SK-N-SH (cell line): ENCODE measurements around the gene TIA1. TPM values are rescaled to one million over a fixed set of nuclear protein-coding genes. Genes with fewer than 3 reads are reported as not detected.
"Not testable (repeated sequence)": the region's sequence is repeated elsewhere in the genome, so short reads cannot be mapped to it uniquely, and the experiment has no call there.

Experiments used
- CTCF ChIA-PET: fragments of 300-600, 350-600 bp; formaldehyde crosslinking; extraction: SDS; loops from one replicate; lab custom pipeline; 2021; lab: Yijun Ruan, JAX
- POLR2A ChIA-PET: fragments of 350-600 bp; sonication (Branson Sonifier 250); formaldehyde crosslinking; extraction: SDS; loops from one replicate; lab custom pipeline; 2020; ENCODE audit warnings: antibody characterized with exemption, inconsistent platforms; lab: Yijun Ruan, JAX
- DNase-seq: peaks from one replicate; pipeline ENCODE4 v3.0.0; 2012
- H2AFZ ChIP-seq: fragments of 200-600 bp; sonication (generic); 2 replicates; pipeline ENCODE4 v1.8.1; 2016; ENCODE audit warnings: antibody characterized with exemption, mild to moderate bottlenecking, low read depth
- H3F3A ChIP-seq: fragments of 200-600 bp; sonication (generic); replicated peaks from 2 replicates; pipeline ENCODE3; 2016; ENCODE audit warnings: antibody characterized with exemption, mild to moderate bottlenecking; ENCODE audit not compliant: insufficient read depth
- H3K27ac ChIP-seq, 2 experiments: fragments of 200-500 bp in 1 of 2; fragments of 200-600 bp in 1 of 2; sonication (Bioruptor generic) in 1 of 2; sonication (generic), shearing (Covaris generic) in 1 of 2; 2 replicates each; pipeline versions ENCODE4 v1.5.1 to v1.6.1; 2014 to 2016; ENCODE audit warnings: low read depth in 2 of 2, inconsistent platforms in 1 of 2, low read length in 1 of 2, mild to moderate bottlenecking in 1 of 2, mixed read lengths in 1 of 2
- H3K27me3 ChIP-seq: fragments of 200-600 bp; sonication (generic), shearing (Covaris generic); 2 replicates; pipeline ENCODE4 v1.6.1; 2016; ENCODE audit warnings: mixed run types; ENCODE audit not compliant: insufficient read depth
- H3K36me3 ChIP-seq, 2 experiments: fragments of 200-500 bp in 1 of 2; fragments of 200-600 bp in 1 of 2; sonication (Bioruptor generic) in 1 of 2; sonication (generic) in 1 of 2; replicated peaks in 1 of 2; 2 replicates each; pipeline versions ENCODE3 to v1.5.1; 2014 to 2016; ENCODE audit warnings: low read length in 1 of 2, mild to moderate bottlenecking in 1 of 2; ENCODE audit not compliant: insufficient read depth in 2 of 2, control insufficient read depth in 1 of 2
- H3K4me1 ChIP-seq, 2 experiments: fragments of 200-500 bp in 1 of 2; fragments of 200-600 bp in 1 of 2; sonication (Bioruptor generic) in 1 of 2; sonication (generic), shearing (Covaris generic) in 1 of 2; 2 replicates each; pipeline versions ENCODE4 v1.5.1 to v1.6.1; 2014 to 2016; ENCODE audit warnings: low read depth in 1 of 2, low read length in 1 of 2, mixed run types in 1 of 2; ENCODE audit not compliant: insufficient read depth in 2 of 2, control insufficient read depth in 1 of 2
- H3K4me2 ChIP-seq: fragments of 200-600 bp; sonication (generic), shearing (Covaris generic); 2 replicates; pipeline ENCODE4 v1.6.1; 2017; ENCODE audit warnings: mixed run types
- H3K4me3 ChIP-seq, 2 experiments: fragments of 200-500 bp in 1 of 2; fragments of 200-600 bp in 1 of 2; sonication (Bioruptor generic) in 1 of 2; sonication (generic), shearing (Covaris generic) in 1 of 2; 2 replicates each; pipeline versions ENCODE4 v1.5.1 to v1.8.1; 2014 to 2016; ENCODE audit warnings: low read depth in 2 of 2, inconsistent platforms in 1 of 2, low read length in 1 of 2, mild to moderate bottlenecking in 1 of 2, mixed read lengths in 1 of 2, moderate library complexity in 1 of 2
- H3K79me2 ChIP-seq: fragments of 200-600 bp; sonication (generic); 2 replicates; pipeline ENCODE4 v1.8.1; 2017; ENCODE audit warnings: mild to moderate bottlenecking; ENCODE audit not compliant: insufficient read depth
- H3K9ac ChIP-seq: fragments of 200-600 bp; sonication (generic); 2 replicates; pipeline ENCODE4 v1.6.1; 2017; ENCODE audit warnings: mixed run types
- H3K9me2 ChIP-seq: fragments of 200-600 bp; sonication (generic); 2 replicates; pipeline ENCODE4 v1.6.1; 2017; ENCODE audit warnings: mixed run types
- H3K9me3 ChIP-seq: fragments of 200-600 bp; sonication (generic); 2 replicates; pipeline ENCODE4 v1.6.1; 2017; ENCODE audit warnings: mixed run types, mild to moderate bottlenecking, moderate library complexity
- H4K20me1 ChIP-seq: fragments of 200-600 bp; sonication (generic); 2 replicates; pipeline ENCODE4 v1.6.1; 2017; ENCODE audit warnings: mild to moderate bottlenecking, mixed run types; ENCODE audit not compliant: insufficient read depth
- ELF1 ChIP-seq: IDR thresholded peaks from 2 replicates; pipeline ENCODE4 v1.4.0; 2012
- EP300 ChIP-seq, 2 experiments: IDR thresholded peaks; 2 replicates each; pipeline versions ENCODE4 v1.4.0 to v1.6.1; 2012; ENCODE audit warnings: borderline replicate concordance in 1 of 2, low read depth in 1 of 2, low read length in 1 of 2
- EZH2phosphoT487 ChIP-seq: fragments of 200-600 bp; sonication (generic); IDR thresholded peaks from 2 replicates; pipeline ENCODE4 v1.6.1; 2017; ENCODE audit warnings: low read depth, mixed run types, mild to moderate bottlenecking, antibody characterized with exemption, moderate library complexity, borderline replicate concordance
- GABPA ChIP-seq: IDR thresholded peaks from 2 replicates; pipeline ENCODE4 v1.4.0; 2012; ENCODE audit warnings: low read depth, mild to moderate bottlenecking
- GATA2 ChIP-seq: sonication (generic); formaldehyde crosslinking; IDR thresholded peaks from 2 replicates; pipeline ENCODE4 v1.5.0; 2020; ENCODE audit warnings: mild to moderate bottlenecking, missing genetic modification reagents
- IRF3 ChIP-seq: fragments of 150-350 bp; IDR thresholded peaks from 2 replicates; pipeline ENCODE4 v1.6.1; 2016; ENCODE audit warnings: mild to moderate bottlenecking, low read depth, low read length
- JUND ChIP-seq: IDR thresholded peaks from 2 replicates; pipeline ENCODE4 v1.4.0; 2012
- MEF2A ChIP-seq: IDR thresholded peaks from 2 replicates; pipeline ENCODE4 v1.4.0; 2012; ENCODE audit warnings: low read depth, borderline replicate concordance
- PBX3 ChIP-seq: IDR thresholded peaks from 2 replicates; pipeline ENCODE4; 2012
- POLR2AphosphoS5 ChIP-seq: IDR thresholded peaks from 2 replicates; pipeline ENCODE4 v1.6.1; 2012; ENCODE audit warnings: low read depth, low read length
- RFX5 ChIP-seq: IDR thresholded peaks from 2 replicates; pipeline ENCODE4 v1.6.1; 2012; ENCODE audit warnings: mild to moderate bottlenecking, improper control_type of control experiment, low read length
- RXRA ChIP-seq: IDR thresholded peaks from 2 replicates; pipeline ENCODE4 v1.4.0; 2012; ENCODE audit warnings: low read depth, mild to moderate bottlenecking, borderline replicate concordance
- TCF12 ChIP-seq: IDR thresholded peaks from 2 replicates; pipeline ENCODE4 v1.4.0; 2012
- USF1 ChIP-seq: IDR thresholded peaks from 2 replicates; pipeline ENCODE4 v1.4.0; 2012; ENCODE audit warnings: low read depth, borderline replicate concordance
- USF2 ChIP-seq: fragments of 150-350 bp; IDR thresholded peaks from 2 replicates; pipeline ENCODE4 v1.6.1; 2017; ENCODE audit warnings: antibody characterized with exemption, low read length, low read depth, borderline replicate concordance
- ZBTB33 ChIP-seq: IDR thresholded peaks from 2 replicates; pipeline ENCODE4 v1.4.0; 2012; ENCODE audit warnings: low read depth, borderline replicate concordance
- WGBS: methylation state at CpG from one replicate; pipeline ENCODE4 v1.1.6; 2017; ENCODE audit warnings: low lambda C conversion rate; 5-methylcytosine and 5-hydroxymethylcytosine counted together
- polyA plus RNA-seq, 3 experiments: library from polyadenylated mRNA; depleted of rRNA; stranded (reverse); fragments of >200 nt; gene quantifications; 2 replicates each; pipeline ENCODE4 v1.2.3, GENCODE V29; 2012

Gene TIA1
- polyA plus RNA-seq, 1 of the 3 experiments (the other 2 are of a cell fraction): 77.7 TPM

- no peak for TF ChIP-seq EP300 (IDR thresholded peaks at IDR 0.05; ENCODE audit: borderline replicate concordance in 1 of 2, low read depth in 1 of 2, low read length in 1 of 2)
- TF ChIP-seq RFX5: no peak
- no peak for TF ChIP-seq TCF12
- TF ChIP-seq ZBTB33: peak; percentile 45; the same call in 1 of the 2 replicates
- TF ChIP-seq USF2: no peak; the same call in none of the 2 replicates
- no peak for TF ChIP-seq JUND
- TF ChIP-seq ELF1: peak; percentile 95
- 0 out of 2 replicates have a peak, but pooled peaks have one; percentile 4 for TF ChIP-seq PBX3
- TF ChIP-seq RXRA: no peak
These were observed 57.8 kb downstream of the TIA1 start, which contains the start of gene C2orf42 (continued) for GRCh38 chr2:70190418-70191243.

- H3K27ac ChIP-seq: no peak overlapping the region
- H3K4me2 ChIP-seq: no peak overlapping the region; the same call in 1 of the 2 replicates
- peaks cover 20% of the 10 kb centered on the region; the same call in 1 of the 2 replicates for H3K79me2 ChIP-seq
- TF ChIP-seq MEF2A (no peak), TCF12 (no peak), IRF3 (no peak), EZH2phosphoT487 (no peak), GABPA (no peak), POLR2AphosphoS5 (no peak), GATA2 (CRISPR knock-in tag) (no peak), EP300 (IDR thresholded peaks at IDR 0.05; ENCODE audit: borderline replicate concordance in 1 of 2, low read depth in 1 of 2, low read length in 1 of 2) (no peak), USF1 (no peak)
- TF ChIP-seq, all 33 proteins: peak for 0
- Histone ChIP-seq H3K9me3 (no peaks in the 10 kb centered on the region), H2AFZ (no peak overlapping the region), H3K9ac (no peak overlapping the region), H3K4me1 (no peaks in the 10 kb centered on the region), H3K27me3 (no peaks in the 10 kb centered on the region), H3K4me3 (no peak overlapping the region), H3F3A (peaks cover 26% of the 10 kb centered on the region), H3K36me3 (peaks cover 0 to 6% of the 10 kb centered on the region in 2 experiments), H3K9me2 (no peaks in the 10 kb centered on the region), H4K20me1 (no peaks in the 10 kb centered on the region)
- 82% methylated on average over 5 of the region's 5 CpGs for WGBS
- no peak for DNase-seq
- POLR2A ChIA-PET: interaction anchor here (0.7 kb wide), 1 partner anchor 19 kb away, joined by 3 read pairs; no protein-coding TSS in a partner anchor
- CTCF ChIA-PET: interaction anchor here (2.2 kb wide), 1 partner anchor 28 kb away, joined by 4 read pairs; no protein-coding TSS in a partner anchor
These were observed 60.0 kb downstream of the TIA1 start for GRCh38 chr2:70188460-70188859.

GRCh38 chr2:70187170-70187569 is 61.3 kb downstream of the TIA1 start:
- H3K4me3 ChIP-seq, H3K4me1 ChIP-seq, H3K9me3 ChIP-seq, H2AFZ ChIP-seq, POLR2A ChIA-PET, H4K20me1 ChIP-seq, DNase-seq, H3K27ac ChIP-seq, H3K27me3 ChIP-seq, H3K36me3 ChIP-seq, H3K9me2 ChIP-seq, H3K9ac ChIP-seq, H3K4me2 ChIP-seq: not testable (repeated sequence)
- WGBS: 95% methylated on average over 9 of the region's 9 CpGs
- Histone ChIP-seq H3K79me2 (peaks cover 20% of the 10 kb centered on the region; the same call in 1 of the 2 replicates), H3F3A (peaks cover 26% of the 10 kb centered on the region)
- CTCF ChIA-PET: interaction anchor here (2.2 kb wide), 1 partner anchor 27 kb away, joined by 4 read pairs; no protein-coding TSS in a partner anchor
